Measurements from ENCODE around the gene DCX. TPM values are rescaled to one million over a fixed set of nuclear protein-coding genes. Genes with fewer than 3 reads are reported as not detected.

Gene DCX
- total RNA-seq (2014; rRNA removed; shearing (Covaris generic)) = not detected in 2 replicates

- DNase-seq (ENCODE audit: low spot score) = peak; percentile 5
- in situ Hi-C loops (cut with HindIII; ENCODE audit: low sequenced_read_pairs) = no loop called here
Observed at GRCh38 chrX:111411983-111412382, at the start of gene DCX. DCX (minus strand) TSS chrX:111412192; CDS start chrX:111410398, 1,794 bp downstream.

GRCh38 chrX:111460607-111461006 lies 48.6 kb upstream of the DCX start:
- in situ Hi-C loops (cut with HindIII; ENCODE audit: low sequenced_read_pairs) = no loop called here
- no peak for DNase-seq (ENCODE audit: low spot score)

- DNase-seq (ENCODE audit: low spot score) = peak; percentile 1
Observed at GRCh38 chrX:111447298-111447697, 35.3 kb upstream of the DCX start.

GRCh38 chrX:111445485-111445884 lies 33.5 kb upstream of the DCX start:
- peak; percentile 32 for DNase-seq (ENCODE audit: low spot score)
- in situ Hi-C loops (cut with HindIII; ENCODE audit: low sequenced_read_pairs) = no loop called here

More at GRCh38 chrX:111447298-111447697, 35.3 kb upstream of the DCX start:
- in situ Hi-C loops (cut with HindIII; ENCODE audit: low sequenced_read_pairs) = no loop called here

- in situ Hi-C loops (cut with HindIII; ENCODE audit: low sequenced_read_pairs) = no loop called here
- no peak for DNase-seq (ENCODE audit: low spot score)
Observed at GRCh38 chrX:111444881-111445280, 32.9 kb upstream of the DCX start.

GRCh38 chrX:111443946-111444345 lies 32.0 kb upstream of the DCX start:
- in situ Hi-C loops (cut with HindIII; ENCODE audit: low sequenced_read_pairs) = no loop called here
- no peak for DNase-seq (ENCODE audit: low spot score)

GRCh38 chrX:111442791-111443190 lies 30.8 kb upstream of the DCX start:
- in situ Hi-C loops (cut with HindIII; ENCODE audit: low sequenced_read_pairs) = no loop called here
- DNase-seq (ENCODE audit: low spot score) = no peak

- in situ Hi-C loops (cut with HindIII; ENCODE audit: low sequenced_read_pairs) = no loop called here
- DNase-seq (ENCODE audit: low spot score) = no peak
Observed at GRCh38 chrX:111435469-111435868, 23.5 kb upstream of the DCX start.

GRCh38 chrX:111431001-111431400 lies 19.0 kb upstream of the DCX start:
- DNase-seq (ENCODE audit: low spot score) = no peak
- in situ Hi-C loops (cut with HindIII; ENCODE audit: low sequenced_read_pairs) = no loop called here

- no peak for DNase-seq (ENCODE audit: low spot score)
- in situ Hi-C loops (cut with HindIII; ENCODE audit: low sequenced_read_pairs) = no loop called here
Observed at GRCh38 chrX:111411557-111411956, 435 bp downstream of the DCX start.

- in situ Hi-C loops (cut with HindIII; ENCODE audit: low sequenced_read_pairs) = no loop called here
- no peak for DNase-seq (ENCODE audit: low spot score)
Observed at GRCh38 chrX:111410590-111411078, 1.4 kb downstream of the DCX start.

- in situ Hi-C loops (cut with HindIII; ENCODE audit: low sequenced_read_pairs) = no loop called here
- no peak for DNase-seq (ENCODE audit: low spot score)
Observed at GRCh38 chrX:111409326-111409725, 2.7 kb downstream of the DCX start.

- in situ Hi-C loops (cut with HindIII; ENCODE audit: low sequenced_read_pairs) = no loop called here
Observed at GRCh38 chrX:111407948-111408347, 4.0 kb downstream of the DCX start.

GRCh38 chrX:111402344-111402743 lies 9.6 kb downstream of the DCX start:
- in situ Hi-C loops (cut with HindIII; ENCODE audit: low sequenced_read_pairs) = no loop called here
- DNase-seq (ENCODE audit: low spot score) = no peak

More at GRCh38 chrX:111407948-111408347, 4.0 kb downstream of the DCX start:
- no peak for DNase-seq (ENCODE audit: low spot score)

GRCh38 chrX:111395149-111395548 lies 16.8 kb downstream of the DCX start:
- no peak for DNase-seq (ENCODE audit: low spot score)
- in situ Hi-C loops (cut with HindIII; ENCODE audit: low sequenced_read_pairs) = no loop called here

- in situ Hi-C loops (cut with HindIII; ENCODE audit: low sequenced_read_pairs) = no loop called here
- DNase-seq (ENCODE audit: low spot score) = no peak
Observed at GRCh38 chrX:111394569-111394968, 17.4 kb downstream of the DCX start.

- DNase-seq (ENCODE audit: low spot score) = no peak
- in situ Hi-C loops (cut with HindIII; ENCODE audit: low sequenced_read_pairs) = no loop called here
Observed at GRCh38 chrX:111387470-111388070, 24.4 kb downstream of the DCX start.

GRCh38 chrX:111386615-111387233 lies 25.3 kb downstream of the DCX start:
- in situ Hi-C loops (cut with HindIII; ENCODE audit: low sequenced_read_pairs) = no loop called here
- DNase-seq (ENCODE audit: low spot score) = no peak

GRCh38 chrX:111386077-111386476 lies 25.9 kb downstream of the DCX start:
- in situ Hi-C loops (cut with HindIII; ENCODE audit: low sequenced_read_pairs) = no loop called here

GRCh38 chrX:111382277-111382676 lies 29.7 kb downstream of the DCX start:
- in situ Hi-C loops (cut with HindIII; ENCODE audit: low sequenced_read_pairs) = no loop called here
- no peak for DNase-seq (ENCODE audit: low spot score)

More at GRCh38 chrX:111386077-111386476, 25.9 kb downstream of the DCX start:
- DNase-seq (ENCODE audit: low spot score) = no peak
